NT2/D1 (cell line): ENCODE results near the gene COL1A1.
A peak's percentile ranks its signal among the peaks of the same experiment; 100 is the strongest.

Experiments used
- DNase-seq: peaks from one replicate; pipeline ENCODE4 v3.0.0-alpha.2; 2011; ENCODE audit warnings: low read depth, low spot score
- H3K27me3 ChIP-seq: 2 replicates; pipeline ENCODE4 v1.6.0; 2011; ENCODE audit warnings: mild to moderate bottlenecking; ENCODE audit not compliant: insufficient read length, insufficient read depth
- H3K36me3 ChIP-seq: 2 replicates; pipeline ENCODE4 v1.6.1; 2011; ENCODE audit warnings: mild to moderate bottlenecking, low read length, mixed read lengths; ENCODE audit not compliant: insufficient read depth, insufficient read length
- H3K4me1 ChIP-seq: 2 replicates; pipeline ENCODE4 v1.5.1; 2011; ENCODE audit not compliant: insufficient read depth, insufficient read length
- H3K4me3 ChIP-seq: 2 replicates; pipeline ENCODE4 v1.5.1; 2011; ENCODE audit warnings: low read depth; ENCODE audit not compliant: insufficient read length
- H3K9ac ChIP-seq: 2 replicates; pipeline ENCODE4 v1.6.0; 2011; ENCODE audit warnings: low read depth; ENCODE audit not compliant: insufficient read length
- H3K9me3 ChIP-seq: 2 replicates; pipeline ENCODE4 v1.5.1; 2011; ENCODE audit warnings: mild to moderate bottlenecking, low read length; ENCODE audit not compliant: insufficient read depth
- SUZ12 ChIP-seq: IDR thresholded peaks from 2 replicates; pipeline ENCODE4 v1.6.1; 2011; ENCODE audit not compliant: insufficient read length, insufficient read depth; ENCODE audit errors: extremely low read depth
- YY1 ChIP-seq: IDR thresholded peaks from 2 replicates; pipeline ENCODE4 v1.6.1; 2011; ENCODE audit not compliant: insufficient read length, insufficient read depth
- ZNF274 ChIP-seq: IDR thresholded peaks from 2 replicates; pipeline ENCODE4 v1.6.1; 2011; ENCODE audit warnings: mild to moderate bottlenecking, low read depth, low read length

COL1A1 gene

DNA sequence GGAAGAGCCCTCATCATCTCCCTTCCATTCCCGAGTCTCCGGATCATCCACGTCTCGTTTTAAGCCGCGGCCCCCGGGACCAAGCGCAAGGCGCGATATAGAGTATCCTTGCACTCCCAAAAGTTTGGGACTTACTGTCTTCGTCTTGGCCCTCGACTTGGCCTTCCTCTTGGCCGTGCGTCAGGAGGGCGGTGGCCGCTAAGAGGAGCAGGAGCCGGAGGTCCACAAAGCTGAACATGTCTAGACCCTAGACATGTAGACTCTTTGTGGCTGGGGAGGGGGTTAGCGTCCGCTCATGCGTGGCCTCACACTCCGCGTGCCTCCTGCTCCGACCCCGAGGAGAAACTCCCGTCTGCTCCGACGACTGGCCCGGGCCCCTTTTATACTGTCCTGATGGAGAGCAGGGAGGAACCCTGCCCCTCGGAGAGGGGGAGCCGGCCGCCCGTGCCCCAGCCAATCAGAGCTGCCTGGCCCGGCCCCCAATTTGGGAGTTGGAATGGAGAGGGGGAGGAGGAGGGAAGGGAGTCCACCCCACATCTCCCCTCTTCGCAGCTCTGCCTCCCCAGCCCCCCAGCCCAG lies at the start of gene COL1A1:
Gene COL1A1 (minus strand): TSS at position 356 of the 579 bp plus-strand sequence. CDS start 118 bp downstream, at position 238.
- Histone ChIP-seq H3K27me3 (peaks cover 31% of the 10 kb centered on the region), H3K36me3 (peaks cover 30% of the 10 kb centered on the region), H3K4me3 (peak within 1 kb of the TSS; percentile 42), H3K9me3 (no peaks in the 10 kb centered on the region), H3K9ac (peak within 1 kb of the TSS; percentile 79), H3K4me1 (peaks cover 14% of the 10 kb centered on the region)
- TF ChIP-seq YY1: no peak
- TF ChIP-seq ZNF274: no peak
- no peak for TF ChIP-seq SUZ12
- DNase-seq: no peak

DNA sequence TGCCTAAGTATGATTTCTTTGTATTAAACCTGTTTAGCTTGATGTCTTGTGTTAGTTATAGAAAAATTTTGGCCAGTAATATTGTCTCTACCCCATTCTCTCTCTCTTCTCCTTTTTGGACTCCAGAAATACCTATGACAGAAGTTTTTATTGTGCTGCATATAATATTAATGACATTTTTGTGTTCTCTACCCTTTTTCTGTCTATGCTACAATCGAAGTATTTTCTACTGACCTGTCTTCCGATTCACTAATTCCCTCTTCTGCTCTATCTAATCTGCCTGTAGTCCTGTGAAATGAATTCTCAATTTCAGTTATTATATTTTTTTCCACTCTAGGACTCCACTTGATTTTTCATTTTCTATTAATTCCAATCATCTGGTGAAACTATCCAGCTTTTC lies 46.8 kb upstream of the COL1A1 start:
- DNase-seq: no peak
- H3K27me3 ChIP-seq: peaks cover under 1% of the 10 kb centered on the region
- H3K4me3 ChIP-seq: no peak overlapping the region
- no peaks in the 10 kb centered on the region for H3K36me3 ChIP-seq
- no peak for TF ChIP-seq YY1
- no peak for TF ChIP-seq ZNF274
- TF ChIP-seq SUZ12: no peak
- peaks cover 46% of the 10 kb centered on the region for H3K9me3 ChIP-seq
- no peak overlapping the region for H3K9ac ChIP-seq
- no peaks in the 10 kb centered on the region for H3K4me1 ChIP-seq

DNA sequence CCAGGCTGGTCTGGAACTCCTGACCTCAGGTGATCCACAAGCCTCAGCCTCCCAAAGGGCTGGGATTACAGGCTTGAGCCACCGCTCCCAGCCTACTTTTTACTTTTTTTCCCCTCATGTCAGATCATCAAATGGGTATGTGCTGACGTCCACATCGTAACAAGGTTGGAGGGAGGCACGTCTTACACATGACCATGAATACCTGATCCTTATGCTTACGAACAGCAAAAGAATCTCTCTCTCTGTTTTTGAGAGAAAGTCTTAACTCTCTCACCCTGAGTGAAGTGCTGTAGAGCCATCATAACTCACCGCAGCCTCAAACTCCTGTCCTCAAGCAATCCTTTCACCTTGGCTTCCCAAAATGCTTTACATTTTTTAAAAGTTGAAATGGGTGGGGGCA lies 43.3 kb upstream of the COL1A1 start:
- Histone ChIP-seq H3K4me3 (no peak overlapping the region), H3K27me3 (no peaks in the 10 kb centered on the region), H3K4me1 (no peaks in the 10 kb centered on the region), H3K9ac (no peak overlapping the region), H3K36me3 (no peaks in the 10 kb centered on the region), H3K9me3 (peaks cover 29% of the 10 kb centered on the region)
- no peak for DNase-seq
- TF ChIP-seq YY1 (no peak), SUZ12 (no peak), ZNF274 (no peak)

DNA sequence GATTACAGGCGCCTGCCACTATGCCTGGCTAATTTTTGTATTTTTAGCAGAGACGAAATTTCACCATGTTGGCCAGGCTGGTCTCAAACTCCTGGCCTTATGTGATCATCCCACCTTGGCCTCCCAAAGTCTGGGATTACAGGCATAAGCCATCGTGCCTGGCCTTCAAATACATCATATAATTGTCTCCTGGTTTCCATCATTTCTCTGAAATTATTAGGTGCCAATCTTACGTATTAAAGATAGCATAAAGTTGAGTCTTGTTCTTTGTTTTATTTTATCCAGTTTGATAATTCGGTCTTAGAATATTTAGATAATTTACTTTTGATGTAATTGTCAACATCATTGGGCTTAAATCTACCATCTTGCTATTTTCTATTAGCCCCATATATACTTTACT lies 40.0 kb upstream of the COL1A1 start:
- Histone ChIP-seq H3K27me3 (no peaks in the 10 kb centered on the region), H3K9me3 (no peaks in the 10 kb centered on the region; the same call in 1 of the 2 replicates), H3K9ac (no peak overlapping the region), H3K4me1 (no peaks in the 10 kb centered on the region), H3K4me3 (no peak overlapping the region), H3K36me3 (no peaks in the 10 kb centered on the region)
- no peak for TF ChIP-seq SUZ12
- TF ChIP-seq ZNF274: no peak
- TF ChIP-seq YY1: no peak
- no peak for DNase-seq

DNA sequence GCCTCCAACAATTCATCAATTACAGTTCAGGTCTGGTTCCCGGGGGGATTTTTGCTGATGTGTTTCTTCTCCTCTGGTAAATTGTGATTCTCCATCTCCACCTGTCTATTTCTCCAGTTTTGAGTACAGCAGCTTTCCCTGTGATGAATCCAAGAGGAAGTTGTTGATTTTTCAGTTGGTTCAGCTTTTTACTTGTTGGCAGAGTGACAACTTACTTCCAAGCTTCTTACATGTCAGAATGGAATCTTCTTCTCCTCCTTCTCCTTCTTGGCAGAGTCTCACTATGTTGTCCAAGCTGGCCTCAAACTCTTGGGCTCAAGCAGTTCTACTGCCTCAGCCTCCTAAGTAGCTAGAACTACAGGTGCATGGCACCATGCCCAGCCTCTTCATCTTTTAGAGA lies 39.4 kb upstream of the COL1A1 start:
- no peak for DNase-seq

DNA sequence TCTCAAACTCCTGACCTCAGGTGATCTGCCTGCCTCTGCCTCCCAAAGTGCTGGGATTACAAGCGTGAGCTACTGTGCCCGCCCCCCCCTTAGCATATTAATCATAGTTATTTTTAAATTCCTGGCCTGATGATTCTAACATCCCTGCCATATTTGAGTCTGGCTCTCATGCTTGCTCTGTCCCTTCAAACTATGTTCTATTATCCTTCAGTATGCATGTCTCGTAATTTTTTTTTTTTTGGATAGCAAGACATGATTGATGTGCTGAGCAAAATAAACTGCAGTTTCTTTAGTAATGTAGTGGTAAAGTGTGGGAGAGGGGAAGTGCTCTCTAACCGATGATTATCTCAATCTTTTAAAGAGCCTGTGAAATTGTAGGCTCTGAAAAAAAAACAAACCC lies 38.5 kb upstream of the COL1A1 start:
- no peak overlapping the region for H3K9ac ChIP-seq
- H3K27me3 ChIP-seq: no peaks in the 10 kb centered on the region
- no peak for DNase-seq
- no peaks in the 10 kb centered on the region for H3K4me1 ChIP-seq
- TF ChIP-seq YY1 (no peak), SUZ12 (no peak), ZNF274 (no peak)
- H3K9me3 ChIP-seq: peaks cover under 1% of the 10 kb centered on the region
- H3K4me3 ChIP-seq: no peak overlapping the region
- no peaks in the 10 kb centered on the region for H3K36me3 ChIP-seq

More for the DNA sequence above, 39.4 kb upstream of the COL1A1 start:
- Histone ChIP-seq H3K9me3 (no peaks in the 10 kb centered on the region; the same call in 1 of the 2 replicates), H3K9ac (no peak overlapping the region), H3K27me3 (no peaks in the 10 kb centered on the region), H3K4me3 (no peak overlapping the region), H3K36me3 (no peaks in the 10 kb centered on the region), H3K4me1 (no peaks in the 10 kb centered on the region)
- no peak for TF ChIP-seq YY1
- no peak for TF ChIP-seq SUZ12
- TF ChIP-seq ZNF274: no peak

DNA sequence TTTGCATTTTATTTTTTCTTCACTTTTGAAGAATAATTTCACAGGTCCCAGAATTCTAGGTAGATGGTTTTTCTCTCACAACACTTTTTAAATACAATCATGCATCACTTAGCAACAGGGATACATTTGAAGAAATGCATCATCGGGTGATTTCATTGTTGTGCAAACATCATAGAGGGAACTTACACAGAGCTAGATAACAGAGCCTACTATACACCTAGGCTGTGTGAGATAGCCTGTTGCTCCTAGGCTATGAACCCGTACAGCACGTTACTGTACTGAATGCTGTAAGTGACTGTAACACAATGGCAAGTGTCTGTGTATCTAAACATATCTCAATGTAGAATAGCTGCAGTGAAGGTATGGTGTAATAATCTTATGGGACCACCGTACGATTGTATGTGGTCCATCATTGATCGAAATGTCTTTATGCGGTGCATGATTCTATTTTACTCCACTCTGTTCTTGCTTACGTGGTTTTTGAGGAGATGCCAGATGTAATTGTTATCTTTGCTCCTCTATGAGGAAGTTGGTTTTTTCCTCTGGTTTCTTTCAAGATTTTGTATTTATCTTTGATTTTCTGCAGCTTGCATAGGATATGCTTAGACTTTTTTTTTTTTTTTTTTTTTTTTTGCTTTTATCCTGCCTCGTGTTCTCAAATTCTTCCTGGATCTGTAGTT lies 37.3 kb upstream of the COL1A1 start:
- no peaks in the 10 kb centered on the region for H3K27me3 ChIP-seq
- TF ChIP-seq SUZ12: no peak
- no peak for TF ChIP-seq YY1
- no peak for TF ChIP-seq ZNF274
- H3K4me3 ChIP-seq: no peak overlapping the region
- H3K9ac ChIP-seq: no peak overlapping the region
- no peaks in the 10 kb centered on the region for H3K36me3 ChIP-seq
- no peaks in the 10 kb centered on the region for H3K4me1 ChIP-seq
- no peak for DNase-seq
- peaks cover 13% of the 10 kb centered on the region for H3K9me3 ChIP-seq

DNA sequence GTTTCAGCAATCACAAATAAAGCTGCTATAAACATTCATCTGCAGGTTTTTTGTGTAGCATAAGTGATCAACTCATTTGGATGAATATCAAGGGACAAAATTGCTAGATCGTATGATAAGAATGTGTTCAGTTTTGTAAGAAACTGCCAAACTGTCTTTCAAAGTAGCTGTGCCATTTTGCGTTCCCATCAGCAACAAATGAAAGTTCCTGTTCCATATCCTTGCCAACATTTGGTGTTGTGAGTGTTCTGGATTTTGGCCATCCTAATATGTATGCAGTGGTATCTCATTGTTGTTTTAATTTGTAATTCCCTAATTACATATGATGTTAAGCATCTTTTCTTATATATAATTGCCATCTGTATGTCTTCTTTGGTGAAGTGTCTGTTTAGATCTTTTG lies 36.5 kb upstream of the COL1A1 start:
- no peak for DNase-seq
- peaks cover 17% of the 10 kb centered on the region for H3K9me3 ChIP-seq
- no peak overlapping the region for H3K9ac ChIP-seq
- H3K4me1 ChIP-seq: no peaks in the 10 kb centered on the region
- H3K4me3 ChIP-seq: no peak overlapping the region
- no peaks in the 10 kb centered on the region for H3K27me3 ChIP-seq
- no peak for TF ChIP-seq ZNF274
- TF ChIP-seq SUZ12: no peak
- no peak for TF ChIP-seq YY1
- no peaks in the 10 kb centered on the region for H3K36me3 ChIP-seq
